Fibroblast of peridontal ligament (primary cell): ENCODE results near the gene HPGDS.

ENCODE experiments used
- DNase-seq: peaks from one replicate; pipeline ENCODE4 v3.0.0-alpha.2; 2010; ENCODE audit errors: extremely low read depth

Gene HPGDS

DNA sequence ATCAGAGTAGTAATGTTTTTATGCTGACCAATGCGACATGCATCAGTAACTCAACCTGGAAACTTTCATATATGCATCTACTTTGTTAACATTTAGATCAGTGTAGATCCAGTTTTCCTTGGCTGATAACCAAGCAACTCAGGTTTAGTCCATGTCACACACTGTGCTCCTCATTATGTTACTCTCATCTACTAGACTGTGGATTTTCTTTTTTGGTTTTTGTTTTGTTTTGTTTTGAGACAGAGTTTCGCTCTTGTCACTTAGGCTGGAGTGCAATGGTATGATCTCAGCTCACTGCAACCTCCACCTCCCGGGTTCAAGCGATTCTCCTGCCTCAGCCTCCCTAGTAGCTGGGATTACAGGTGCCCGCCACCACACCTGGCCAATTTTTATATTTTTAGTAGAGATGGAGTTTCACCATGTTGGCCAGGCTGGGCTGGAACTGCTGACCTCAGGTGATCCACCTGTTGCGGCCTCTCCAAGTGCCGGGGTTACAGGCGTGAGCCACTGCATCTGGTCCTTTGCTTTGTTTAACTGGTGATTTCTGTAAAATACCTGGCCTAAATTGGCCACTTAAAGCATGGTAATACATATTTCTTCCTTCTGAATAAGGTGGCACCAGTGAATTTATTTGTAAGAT is 86.4 kb downstream of the HPGDS start:
- no peak for DNase-seq

DNA sequence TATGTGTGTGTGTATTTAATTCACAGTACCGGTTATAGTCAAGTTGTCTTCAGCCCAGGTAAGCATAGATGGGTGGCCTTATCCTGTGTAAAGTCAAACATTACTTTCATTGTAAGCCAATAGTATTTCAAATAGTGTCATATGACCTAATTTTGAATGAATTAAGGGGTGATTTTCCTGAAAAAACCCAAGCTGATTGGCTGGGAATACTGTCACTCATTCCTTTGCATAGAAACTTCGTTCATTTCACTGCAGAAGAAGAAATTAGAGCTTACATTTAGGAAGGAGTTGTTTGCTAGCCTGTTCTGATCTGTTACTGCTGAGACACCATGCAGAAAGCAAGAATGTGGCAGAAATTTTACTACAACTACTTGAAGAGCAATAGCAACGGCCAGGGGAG is 89.6 kb downstream of the HPGDS start:
- peak; percentile 24 for DNase-seq

DNA sequence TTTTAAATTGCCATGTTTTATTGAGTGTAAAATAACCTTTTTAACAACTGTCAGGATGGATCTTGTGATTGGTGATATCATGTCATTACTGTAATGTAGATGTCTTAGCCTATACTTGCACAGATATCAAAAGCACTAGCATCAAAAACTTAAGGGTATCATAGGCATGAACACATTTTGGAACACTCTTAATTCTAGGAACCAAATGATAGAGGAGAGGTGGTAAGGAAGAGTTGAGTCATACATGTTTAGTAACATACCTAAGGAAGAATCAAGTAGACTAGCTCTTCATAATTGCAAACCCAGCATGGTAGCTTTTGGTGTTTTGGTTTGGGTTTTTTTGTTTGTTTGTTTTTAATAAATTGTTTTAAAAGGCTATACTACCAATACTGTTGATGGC is 91.5 kb downstream of the HPGDS start:
- DNase-seq = no peak
